Measurements from ENCODE around the gene UBXN11. TPM values are rescaled to one million over a fixed set of nuclear protein-coding genes. Genes with fewer than 3 reads are reported as not detected.

Gene UBXN11
- polyA plus RNA-seq, 2 of the 4 experiments (the other 2 are of a cell fraction), result 7.6 to 10.8 TPM

DNA sequence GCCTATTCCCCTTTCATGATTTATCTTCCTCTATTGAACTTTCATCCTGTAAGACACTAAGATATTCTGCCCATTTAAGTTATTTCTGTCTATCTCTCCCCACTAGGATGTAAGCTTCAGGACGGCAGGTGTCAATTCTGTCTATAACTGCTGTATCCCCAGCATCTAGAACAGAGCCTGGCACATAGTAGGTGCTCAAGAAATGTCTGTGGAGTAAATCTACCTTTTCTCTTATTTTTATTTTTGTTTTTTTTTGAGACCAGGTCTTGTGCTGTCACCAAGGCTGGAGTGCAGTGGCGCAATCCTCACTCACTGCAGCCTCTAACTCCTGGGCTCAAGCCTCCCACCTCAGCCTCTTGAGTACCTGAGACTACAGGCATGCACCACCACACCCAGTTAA, 16.9 kb upstream of the UBXN11 start:
- no peak overlapping the region for H3K4me2 ChIP-seq
- DNase-seq (ENCODE audit: low read depth in 1 of 2, low spot score in 1 of 2) (no peak), FAIRE-seq (no peak), ATAC-seq (no peak)
- ChIA-PET POLR2A (interaction anchor here (0.7 kb wide), 1 partner anchor 28 kb away, joined by 3 read pairs; no protein-coding TSS in a partner anchor), CTCF (interaction anchor here (1.2 to 14.3 kb wide), 6 partner anchors 8 to 68 kb away, joined by 3 to 128 read pairs (median 19); no protein-coding TSS in a partner anchor)
- no peak overlapping the region for H3K4me3 ChIP-seq
- WGBS (ENCODE audit: missing lambda C conversion rate), result 82% methylated on average over 2 of the region's 2 CpGs
- 0 out of 3 replicates have a peak, but pooled peaks cover 5% of the 10 kb centered on the region for H3K4me1 ChIP-seq
- H3K9me3 ChIP-seq, result no peaks in the 10 kb centered on the region
- TF ChIP-seq CTCF (IDR thresholded peaks at IDR 0.05) (no peak), EHF (CRISPR knock-in tag; IDR thresholded peaks at IDR 0.05) (no peak), ZNF302 (CRISPR knock-in tag; IDR thresholded peaks at IDR 0.05) (no peak), POLR2AphosphoS2 (conservative IDR thresholded peaks at IDR 0.05; ENCODE audit: low read length) (no peak), ZC3H11A (IDR thresholded peaks at IDR 0.05) (no peak), ZSCAN20 (CRISPR knock-in tag; IDR thresholded peaks at IDR 0.05) (no peak), TP53 (CRISPR knock-in tag; IDR thresholded peaks at IDR 0.05) (no peak), NFE2L2 (conservative IDR thresholded peaks at IDR 0.05; ENCODE audit: low read length) (no peak), ELK1 (IDR thresholded peaks at IDR 0.05; ENCODE audit: low read depth, low read length) (no peak), ATOH8 (CRISPR knock-in tag; IDR thresholded peaks at IDR 0.05; ENCODE audit: low read depth) (no peak), HOXA7 (CRISPR knock-in tag; IDR thresholded peaks at IDR 0.05) (no peak), CBX8 (IDR thresholded peaks at IDR 0.05) (no peak), MAX (IDR thresholded peaks at IDR 0.05) (no peak), SREBF2 (IDR thresholded peaks at IDR 0.05) (no peak), TFCP2L1 (CRISPR knock-in tag; IDR thresholded peaks at IDR 0.05) (no peak), NPAS2 (CRISPR knock-in tag; IDR thresholded peaks at IDR 0.05; ENCODE audit: borderline replicate concordance) (no peak), HOXB5 (CRISPR knock-in tag; IDR thresholded peaks at IDR 0.05) (no peak)
- TF ChIP-seq, protein P1, sequence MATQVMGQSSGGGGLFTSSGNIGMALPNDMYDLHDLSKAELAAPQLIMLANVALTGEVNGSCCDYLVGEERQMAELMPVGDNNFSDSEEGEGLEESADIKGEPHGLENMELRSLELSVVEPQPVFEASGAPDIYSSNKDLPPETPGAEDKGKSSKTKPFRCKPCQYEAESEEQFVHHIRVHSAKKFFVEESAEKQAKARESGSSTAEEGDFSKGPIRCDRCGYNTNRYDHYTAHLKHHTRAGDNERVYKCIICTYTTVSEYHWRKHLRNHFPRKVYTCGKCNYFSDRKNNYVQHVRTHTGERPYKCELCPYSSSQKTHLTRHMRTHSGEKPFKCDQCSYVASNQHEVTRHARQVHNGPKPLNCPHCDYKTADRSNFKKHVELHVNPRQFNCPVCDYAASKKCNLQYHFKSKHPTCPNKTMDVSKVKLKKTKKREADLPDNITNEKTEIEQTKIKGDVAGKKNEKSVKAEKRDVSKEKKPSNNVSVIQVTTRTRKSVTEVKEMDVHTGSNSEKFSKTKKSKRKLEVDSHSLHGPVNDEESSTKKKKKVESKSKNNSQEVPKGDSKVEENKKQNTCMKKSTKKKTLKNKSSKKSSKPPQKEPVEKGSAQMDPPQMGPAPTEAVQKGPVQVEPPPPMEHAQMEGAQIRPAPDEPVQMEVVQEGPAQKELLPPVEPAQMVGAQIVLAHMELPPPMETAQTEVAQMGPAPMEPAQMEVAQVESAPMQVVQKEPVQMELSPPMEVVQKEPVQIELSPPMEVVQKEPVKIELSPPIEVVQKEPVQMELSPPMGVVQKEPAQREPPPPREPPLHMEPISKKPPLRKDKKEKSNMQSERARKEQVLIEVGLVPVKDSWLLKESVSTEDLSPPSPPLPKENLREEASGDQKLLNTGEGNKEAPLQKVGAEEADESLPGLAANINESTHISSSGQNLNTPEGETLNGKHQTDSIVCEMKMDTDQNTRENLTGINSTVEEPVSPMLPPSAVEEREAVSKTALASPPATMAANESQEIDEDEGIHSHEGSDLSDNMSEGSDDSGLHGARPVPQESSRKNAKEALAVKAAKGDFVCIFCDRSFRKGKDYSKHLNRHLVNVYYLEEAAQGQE (IDR thresholded peaks at IDR 0.05), result no peak
- TF ChIP-seq, protein P2, sequence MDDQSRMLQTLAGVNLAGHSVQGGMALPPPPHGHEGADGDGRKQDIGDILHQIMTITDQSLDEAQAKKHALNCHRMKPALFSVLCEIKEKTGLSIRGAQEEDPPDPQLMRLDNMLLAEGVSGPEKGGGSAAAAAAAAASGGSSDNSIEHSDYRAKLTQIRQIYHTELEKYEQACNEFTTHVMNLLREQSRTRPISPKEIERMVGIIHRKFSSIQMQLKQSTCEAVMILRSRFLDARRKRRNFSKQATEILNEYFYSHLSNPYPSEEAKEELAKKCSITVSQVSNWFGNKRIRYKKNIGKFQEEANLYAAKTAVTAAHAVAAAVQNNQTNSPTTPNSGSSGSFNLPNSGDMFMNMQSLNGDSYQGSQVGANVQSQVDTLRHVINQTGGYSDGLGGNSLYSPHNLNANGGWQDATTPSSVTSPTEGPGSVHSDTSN (IDR thresholded peaks at IDR 0.05), result no peak
- TF ChIP-seq, protein P3, sequence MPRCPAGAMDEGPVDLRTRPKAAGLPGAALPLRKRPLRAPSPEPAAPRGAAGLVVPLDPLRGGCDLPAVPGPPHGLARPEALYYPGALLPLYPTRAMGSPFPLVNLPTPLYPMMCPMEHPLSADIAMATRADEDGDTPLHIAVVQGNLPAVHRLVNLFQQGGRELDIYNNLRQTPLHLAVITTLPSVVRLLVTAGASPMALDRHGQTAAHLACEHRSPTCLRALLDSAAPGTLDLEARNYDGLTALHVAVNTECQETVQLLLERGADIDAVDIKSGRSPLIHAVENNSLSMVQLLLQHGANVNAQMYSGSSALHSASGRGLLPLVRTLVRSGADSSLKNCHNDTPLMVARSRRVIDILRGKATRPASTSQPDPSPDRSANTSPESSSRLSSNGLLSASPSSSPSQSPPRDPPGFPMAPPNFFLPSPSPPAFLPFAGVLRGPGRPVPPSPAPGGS (IDR thresholded peaks at IDR 0.05), result no peak
- H3K27ac ChIP-seq, result no peak overlapping the region
